Gastrocnemius medialis (tissue), 4 donors: Measurements from ENCODE around the gene AQP9. TPM values are rescaled to one million over a fixed set of nuclear protein-coding genes. Genes with fewer than 3 reads are reported as not detected.

ENCODE experiments used
- ATAC-seq, 2 donors: fragments of 150-250 bp; one replicate each; pipeline ENCODE4 v1.9.1; 2016
- DNase-seq, 2 donors: peaks; one replicate each; pipeline ENCODE4 v3.0.0-alpha.2; 2019
- H3K27ac ChIP-seq, 4 donors: fragments of 200-600 bp; sonication (generic); 1 replicate in 1 of 4; 2 replicates in 3 of 4; pipeline ENCODE4 v1.5.1; 2016 to 2018; ENCODE audit warnings: mild to moderate bottlenecking in 2 of 4, moderate library complexity in 1 of 4
- H3K27me3 ChIP-seq, 3 donors: fragments of 200-600 bp; sonication (generic) in 2 of 3; 1 replicate in 1 of 3; 2 replicates in 2 of 3; pipeline versions ENCODE4 v1.5.1 to v1.6.0; 2016 to 2019; ENCODE audit warnings: mild to moderate bottlenecking in 1 of 3, moderate library complexity in 1 of 3
- H3K36me3 ChIP-seq, 2 donors: fragments of 200-600 bp; sonication (generic) in 1 of 2; one replicate each; pipeline ENCODE4 v1.5.1; 2017 to 2018
- H3K4me1 ChIP-seq, 2 donors: fragments of 200-600 bp; sonication (generic) in 1 of 2; one replicate each; pipeline ENCODE4 v1.5.1; 2016 to 2017; ENCODE audit warnings: mild to moderate bottlenecking in 2 of 2
- H3K4me3 ChIP-seq, 4 donors: fragments of 200-600 bp; sonication (generic) in 3 of 4; 1 replicate in 1 of 4; 2 replicates in 3 of 4; pipeline ENCODE4 v1.5.1; 2016 to 2019; ENCODE audit warnings: mild to moderate bottlenecking in 2 of 4
- H3K9me3 ChIP-seq, 3 donors: fragments of 200-600 bp; sonication (generic) in 2 of 3; 1 replicate in 1 of 3; 2 replicates in 2 of 3; pipeline ENCODE4 v1.5.1; 2016 to 2019
- POLR2A ChIP-seq, 2 donors: fragments of 450-650 bp; IDR thresholded peaks; one replicate each; pipeline ENCODE4 v1.6.1; 2017; ENCODE audit warnings: antibody characterized with exemption in 2 of 2, mild to moderate bottlenecking in 2 of 2, moderate library complexity in 2 of 2
- in situ Hi-C, 4 donors: fragments of 200-750 bp; cut with MboI; loops; one replicate each; pipeline versions ENCODE4 v1.15.0 to v1.8.0; 2017; ENCODE audit warnings: low sequenced_read_pairs in 4 of 4
- intact Hi-C: fragments of 100-400 bp; cut with DNase I; formaldehyde crosslinking; loops from one replicate; pipeline ENCODE4 v1.15.1; 2023; ENCODE audit warnings: low total_unique reads
- total RNA-seq, 4 donors: library from RNA; depleted of rRNA; stranded (reverse); fragments of >200 nt; gene quantifications; one replicate each; pipeline versions ENCODE4 v1.1.0 to v1.2.3, GENCODE V29; 2016
- TF ChIP-seq, protein P1 (sequence below), 5 experiments: fragments of 450-650 bp in 3 of 5; fragments of 200-600 bp in 2 of 5; sonication (generic) in 2 of 5; IDR thresholded peaks in 4 of 5; conservative IDR thresholded peaks in 1 of 5; 1 replicate in 4 of 5; 2 replicates in 1 of 5; pipeline ENCODE4 v1.5.1; 2016 to 2019; ENCODE audit warnings: antibody characterized with exemption in 5 of 5, mild to moderate bottlenecking in 3 of 5, moderate library complexity in 3 of 5

AQP9 gene
- total RNA-seq, 4 donors from 2014 or later: 0.52 to 1.2 (median 1.1) TPM; not detected in 1

DNA sequence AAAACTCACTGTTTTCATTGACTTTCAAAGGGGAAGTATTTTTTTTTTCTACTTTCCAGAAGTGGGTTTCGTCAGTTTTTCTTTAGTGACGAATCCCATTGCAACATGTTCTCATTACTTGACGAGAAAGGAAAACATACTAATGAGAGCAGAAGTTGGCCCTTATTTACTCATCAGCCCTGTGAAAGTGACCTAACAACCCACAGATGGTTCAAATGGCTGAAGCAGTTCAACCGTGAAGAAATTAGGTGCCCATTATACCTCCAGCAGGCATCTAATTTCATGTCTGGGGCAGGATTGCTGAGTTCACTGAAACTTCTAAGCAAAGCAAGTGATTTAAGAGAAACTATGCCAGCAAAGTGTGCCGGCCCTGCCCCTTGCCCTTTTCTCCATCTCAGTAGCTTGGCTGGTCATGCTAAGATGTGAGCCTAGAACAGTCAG lies 9.0 kb downstream of the AQP9 start:
- TF ChIP-seq POLR2A (IDR thresholded peaks at IDR 0.05): no peak
- TF ChIP-seq, protein P1, sequence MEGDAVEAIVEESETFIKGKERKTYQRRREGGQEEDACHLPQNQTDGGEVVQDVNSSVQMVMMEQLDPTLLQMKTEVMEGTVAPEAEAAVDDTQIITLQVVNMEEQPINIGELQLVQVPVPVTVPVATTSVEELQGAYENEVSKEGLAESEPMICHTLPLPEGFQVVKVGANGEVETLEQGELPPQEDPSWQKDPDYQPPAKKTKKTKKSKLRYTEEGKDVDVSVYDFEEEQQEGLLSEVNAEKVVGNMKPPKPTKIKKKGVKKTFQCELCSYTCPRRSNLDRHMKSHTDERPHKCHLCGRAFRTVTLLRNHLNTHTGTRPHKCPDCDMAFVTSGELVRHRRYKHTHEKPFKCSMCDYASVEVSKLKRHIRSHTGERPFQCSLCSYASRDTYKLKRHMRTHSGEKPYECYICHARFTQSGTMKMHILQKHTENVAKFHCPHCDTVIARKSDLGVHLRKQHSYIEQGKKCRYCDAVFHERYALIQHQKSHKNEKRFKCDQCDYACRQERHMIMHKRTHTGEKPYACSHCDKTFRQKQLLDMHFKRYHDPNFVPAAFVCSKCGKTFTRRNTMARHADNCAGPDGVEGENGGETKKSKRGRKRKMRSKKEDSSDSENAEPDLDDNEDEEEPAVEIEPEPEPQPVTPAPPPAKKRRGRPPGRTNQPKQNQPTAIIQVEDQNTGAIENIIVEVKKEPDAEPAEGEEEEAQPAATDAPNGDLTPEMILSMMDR (IDR thresholded peaks at IDR 0.05 in 4 of 5, conservative IDR thresholded peaks at IDR 0.05 in 1 of 5): no peak
- Histone ChIP-seq H3K36me3 (no peaks in the 10 kb centered on the region), H3K4me1 (no peaks in the 10 kb centered on the region), H3K9me3 (no peaks in the 10 kb centered on the region), H3K27ac (no peak overlapping the region), H3K4me3 (no peak overlapping the region), H3K27me3 (no peaks in the 10 kb centered on the region)
- intact Hi-C loops: no loop called here
- DNase-seq (no peak), ATAC-seq (no peak)
- in situ Hi-C loops: no loop called here

DNA sequence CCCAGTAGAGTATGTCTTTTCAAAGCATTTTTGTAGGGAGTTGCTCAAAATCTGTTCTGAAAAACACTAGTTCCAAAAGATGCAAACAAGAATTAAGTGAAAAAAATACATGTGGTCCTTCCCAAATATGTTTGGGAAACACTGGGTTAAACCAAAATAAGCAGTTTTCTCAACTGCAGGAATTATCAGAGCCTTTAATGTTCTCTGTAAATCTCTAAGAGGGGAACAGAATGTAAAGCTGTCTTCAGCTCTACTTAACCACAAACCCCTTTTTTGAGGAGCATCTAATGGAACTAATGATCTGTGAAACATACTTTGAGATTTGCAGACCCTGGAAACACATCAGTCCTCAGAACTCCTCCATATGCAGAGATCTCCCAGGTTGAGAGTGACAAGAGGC lies 9.9 kb downstream of the AQP9 start:
- no peaks in the 10 kb centered on the region for H3K4me1 ChIP-seq
- H3K4me3 ChIP-seq: no peak overlapping the region
- DNase-seq (no peak), ATAC-seq (no peak)
- H3K36me3 ChIP-seq: no peaks in the 10 kb centered on the region
- H3K9me3 ChIP-seq: no peaks in the 10 kb centered on the region
- TF ChIP-seq, protein P1 (IDR thresholded peaks at IDR 0.05 in 4 of 5, conservative IDR thresholded peaks at IDR 0.05 in 1 of 5): no peak
- TF ChIP-seq POLR2A (IDR thresholded peaks at IDR 0.05): no peak
- in situ Hi-C loops (no loop called here), intact Hi-C loops (no loop called here)
- no peak overlapping the region for H3K27ac ChIP-seq
- H3K27me3 ChIP-seq: no peaks in the 10 kb centered on the region

DNA sequence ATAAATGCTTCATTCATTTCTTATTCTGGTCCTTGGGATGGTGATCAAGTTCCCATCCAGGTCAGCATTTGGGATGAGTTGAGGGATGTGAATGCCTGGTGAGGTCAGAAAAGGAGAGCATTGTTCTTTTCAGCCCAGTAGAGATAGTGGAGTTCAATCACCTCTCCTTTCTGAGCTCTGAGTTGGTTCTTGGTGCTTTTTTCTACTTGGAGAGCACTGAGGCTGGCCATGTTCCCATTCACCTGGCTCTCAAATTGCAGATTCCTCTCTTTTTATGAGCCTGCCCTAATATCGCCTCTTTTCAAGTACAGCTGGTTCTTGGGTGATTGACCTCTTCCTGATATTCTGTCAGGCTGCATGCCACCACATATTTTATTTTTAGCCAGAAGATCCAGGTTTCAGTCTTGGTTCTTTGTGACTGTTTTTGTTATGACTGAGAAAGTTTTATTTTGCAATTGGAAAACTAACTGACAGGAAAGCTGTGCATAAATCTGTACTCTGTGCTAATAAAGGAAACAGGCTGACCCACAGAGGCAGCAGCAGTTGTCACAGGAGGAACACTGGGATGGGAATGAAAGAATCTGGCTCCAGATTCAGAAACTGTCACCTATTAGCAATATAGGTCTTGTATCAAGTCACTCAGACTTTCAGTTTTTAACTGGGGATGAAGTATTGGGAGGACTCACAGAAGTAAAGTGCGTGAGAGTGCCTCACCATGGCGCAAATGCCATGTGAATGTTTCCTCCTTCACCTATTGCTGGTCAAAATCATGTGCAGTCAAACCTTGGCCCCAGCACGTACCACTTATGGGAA lies 10.7 kb downstream of the AQP9 start:
- H3K4me3 ChIP-seq: no peak overlapping the region
- H3K4me1 ChIP-seq: no peaks in the 10 kb centered on the region
- ATAC-seq (no peak), DNase-seq (no peak)
- intact Hi-C loops: no loop called here
- no peak for TF ChIP-seq POLR2A (IDR thresholded peaks at IDR 0.05)
- TF ChIP-seq, protein P1 (IDR thresholded peaks at IDR 0.05 in 4 of 5, conservative IDR thresholded peaks at IDR 0.05 in 1 of 5): no peak
- no peak overlapping the region for H3K27ac ChIP-seq
- H3K27me3 ChIP-seq: no peaks in the 10 kb centered on the region
- H3K36me3 ChIP-seq: no peaks in the 10 kb centered on the region
- no peaks in the 10 kb centered on the region for H3K9me3 ChIP-seq
- in situ Hi-C loops: no loop called here

DNA sequence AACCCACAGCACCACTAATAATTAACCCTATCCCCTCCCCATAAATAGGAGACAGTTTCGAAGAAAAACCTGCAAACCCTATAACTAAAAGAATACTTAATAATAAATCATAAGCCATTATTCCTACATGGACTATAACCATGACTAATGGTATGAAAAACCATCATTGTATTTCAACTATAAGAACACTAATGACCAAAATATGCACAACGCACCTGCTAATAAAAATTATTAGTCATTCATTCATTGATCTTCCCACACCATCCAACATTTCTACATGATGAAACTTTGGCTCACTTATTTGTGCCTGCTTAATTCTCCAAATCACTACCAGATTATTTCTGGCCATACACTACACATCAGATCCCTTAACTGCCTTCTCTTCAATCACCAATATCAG lies 16.6 kb downstream of the AQP9 start:
- Histone ChIP-seq H3K36me3 (no peaks in the 10 kb centered on the region), H3K4me1 (no peaks in the 10 kb centered on the region), H3K4me3 (no peak overlapping the region), H3K27me3 (no peaks in the 10 kb centered on the region), H3K27ac (no peak overlapping the region), H3K9me3 (no peaks in the 10 kb centered on the region)
- TF ChIP-seq POLR2A (IDR thresholded peaks at IDR 0.05): no peak
- TF ChIP-seq, protein P1 (IDR thresholded peaks at IDR 0.05 in 4 of 5, conservative IDR thresholded peaks at IDR 0.05 in 1 of 5): no peak
- in situ Hi-C loops: no loop called here
- no peak for ATAC-seq
- DNase-seq: no peak
- intact Hi-C loops: no loop called here
